ENCODE measurements around the gene PBLD. TPM values are rescaled to one million over a fixed set of nuclear protein-coding genes. Genes with fewer than 3 reads are reported as not detected.
A peak's percentile ranks its signal among the peaks of the same experiment; 100 is the strongest.

Gene PBLD
- total RNA-seq: 1.1 and 1.6 TPM in 2 replicates

GRCh38 chr10:68332259-68333057 lies at the start of gene PBLD:
PBLD (minus strand) TSS chr10:68332928; CDS start chr10:68306844, 26,084 bp downstream.
- H3K9me3 Mint-ChIP-seq: no peaks in the 10 kb centered on the region
- H3K27ac Mint-ChIP-seq: peak within 1 kb of the TSS; percentile 99
- H3K4me1 Mint-ChIP-seq (ENCODE audit: low read depth): peaks cover 74% of the 10 kb centered on the region
- H3K27me3 Mint-ChIP-seq (ENCODE audit: insufficient read depth): peaks cover 1% of the 10 kb centered on the region
- peaks cover 41% of the 10 kb centered on the region for H3K36me3 Mint-ChIP-seq (ENCODE audit: low read depth)
- peak within 1 kb of the TSS; percentile 100 for H3K4me3 Mint-ChIP-seq
- intact Hi-C loops (cut with micrococcal nuclease): loop anchor here (1.0 to 5.0 kb wide), 5 partner anchors 100 to 569 kb away; partner anchors contain the start of genes ATOH7, CCAR1, DDX50 and DNA2
- DNase-seq (ENCODE audit: low spot score): peak; percentile 43

DNA sequence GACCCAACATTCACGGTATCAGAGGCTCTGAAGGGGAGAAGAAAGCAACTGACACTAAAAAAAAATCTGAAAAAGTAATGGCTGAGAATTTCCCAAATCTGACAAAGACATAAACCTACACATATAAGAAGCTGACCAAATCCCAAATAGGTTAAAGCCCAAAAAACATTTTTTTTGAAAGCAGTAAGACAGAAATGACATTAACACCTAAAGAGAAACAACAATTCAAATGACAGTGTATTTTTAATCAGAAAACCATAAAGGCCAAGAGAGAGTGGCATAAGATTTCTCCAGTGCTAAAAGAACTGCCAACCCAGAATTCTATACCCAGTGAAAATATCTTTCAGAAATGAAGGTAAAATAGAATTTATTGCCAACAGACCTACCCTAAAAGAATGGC lies 38.9 kb upstream of the PBLD start:
- H3K9me3 Mint-ChIP-seq: peaks cover 8% of the 10 kb centered on the region
- peaks cover 32% of the 10 kb centered on the region for H3K36me3 Mint-ChIP-seq (ENCODE audit: low read depth)
- H3K4me1 Mint-ChIP-seq (ENCODE audit: low read depth): no peaks in the 10 kb centered on the region
- DNase-seq (ENCODE audit: low spot score): no peak
- H3K4me3 Mint-ChIP-seq: no peak overlapping the region
- no peaks in the 10 kb centered on the region for H3K27me3 Mint-ChIP-seq (ENCODE audit: insufficient read depth)
- H3K27ac Mint-ChIP-seq: no peak overlapping the region
- intact Hi-C loops (cut with micrococcal nuclease): no loop called here

- Mint-ChIP-seq H3K27ac (no peak overlapping the region), H3K27me3 (ENCODE audit: insufficient read depth) (no peaks in the 10 kb centered on the region), H3K4me3 (no peak overlapping the region), H3K36me3 (ENCODE audit: low read depth) (peaks cover 26% of the 10 kb centered on the region), H3K9me3 (peaks cover 4% of the 10 kb centered on the region), H3K4me1 (ENCODE audit: low read depth) (no peaks in the 10 kb centered on the region)
- no peak for DNase-seq (ENCODE audit: low spot score)
- intact Hi-C loops (cut with micrococcal nuclease): no loop called here
Measured at GRCh38 chr10:68367121-68367520, 34.4 kb upstream of the PBLD start.

DNA sequence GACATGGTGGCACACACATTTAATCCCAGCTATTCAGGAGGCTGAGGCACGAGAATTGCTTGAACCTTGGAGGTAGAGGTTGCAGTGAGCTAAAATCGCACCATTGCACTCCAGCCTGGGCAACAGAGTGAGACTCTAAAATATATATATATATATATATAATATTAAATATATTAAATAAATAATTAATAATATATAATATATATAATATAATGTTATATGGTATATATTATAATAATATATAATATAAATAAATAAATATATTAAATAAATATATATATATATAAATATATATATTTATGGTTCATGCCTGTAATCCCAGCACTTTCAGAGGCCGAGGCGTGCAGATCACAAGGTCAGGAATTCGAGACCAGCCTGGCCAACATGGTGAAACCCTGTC lies 33.9 kb upstream of the PBLD start:
- Mint-ChIP-seq H3K27me3 (ENCODE audit: insufficient read depth) (no peaks in the 10 kb centered on the region), H3K9me3 (peaks cover 4% of the 10 kb centered on the region), H3K27ac (no peak overlapping the region), H3K4me1 (ENCODE audit: low read depth) (no peaks in the 10 kb centered on the region), H3K36me3 (ENCODE audit: low read depth) (peaks cover 23% of the 10 kb centered on the region), H3K4me3 (no peak overlapping the region)
- intact Hi-C loops (cut with micrococcal nuclease): no loop called here
- DNase-seq (ENCODE audit: low spot score): no peak

GRCh38 chr10:68365611-68366010 lies 32.9 kb upstream of the PBLD start:
- DNase-seq (ENCODE audit: low spot score): no peak
- Mint-ChIP-seq H3K9me3 (peaks cover 3% of the 10 kb centered on the region), H3K27ac (no peak overlapping the region), H3K4me3 (no peak overlapping the region), H3K36me3 (ENCODE audit: low read depth) (peaks cover 18% of the 10 kb centered on the region), H3K4me1 (ENCODE audit: low read depth) (no peaks in the 10 kb centered on the region), H3K27me3 (ENCODE audit: insufficient read depth) (no peaks in the 10 kb centered on the region)
- intact Hi-C loops (cut with micrococcal nuclease): no loop called here

DNA sequence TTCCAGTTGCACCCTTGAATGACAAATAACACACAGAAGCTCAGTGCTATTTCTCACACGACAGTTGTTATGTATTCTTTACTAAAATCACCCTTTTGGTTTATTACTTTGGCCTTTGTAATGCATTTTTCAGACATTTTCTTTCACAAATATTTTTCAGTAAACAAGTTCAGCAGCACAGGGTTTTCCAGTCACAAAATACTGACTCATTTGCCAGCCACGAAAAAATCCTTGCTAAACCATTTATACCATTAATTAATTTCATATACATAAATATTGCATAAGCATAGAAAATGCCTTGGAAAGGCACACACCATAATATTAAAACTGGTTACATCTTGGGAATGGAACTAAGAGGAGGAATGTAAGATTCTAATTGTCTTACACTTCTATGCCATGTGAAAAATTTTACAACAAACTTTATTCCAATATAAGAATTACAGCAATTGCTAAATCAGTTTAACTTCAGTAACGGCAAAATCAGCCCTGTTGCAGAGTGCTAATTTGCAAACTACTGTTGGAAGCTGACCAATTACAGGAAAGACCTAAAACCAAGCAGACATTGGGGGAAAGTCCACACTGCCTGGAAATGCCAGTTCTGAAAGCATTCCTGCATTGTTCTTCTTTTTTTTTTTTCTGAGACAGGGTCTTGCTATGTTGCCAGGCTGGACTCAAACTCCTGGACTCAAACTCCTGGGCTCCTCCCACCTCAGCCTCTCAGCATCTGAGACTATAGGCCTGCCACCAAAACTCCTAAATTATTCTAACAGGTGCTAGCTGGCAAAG lies 31.6 kb upstream of the PBLD start:
- intact Hi-C loops (cut with micrococcal nuclease): no loop called here
- Mint-ChIP-seq H3K4me3 (no peak overlapping the region), H3K4me1 (ENCODE audit: low read depth) (no peaks in the 10 kb centered on the region), H3K27me3 (ENCODE audit: insufficient read depth) (no peaks in the 10 kb centered on the region), H3K36me3 (ENCODE audit: low read depth) (peaks cover 13% of the 10 kb centered on the region), H3K9me3 (no peaks in the 10 kb centered on the region), H3K27ac (no peak overlapping the region)
- no peak for DNase-seq (ENCODE audit: low spot score)

DNA sequence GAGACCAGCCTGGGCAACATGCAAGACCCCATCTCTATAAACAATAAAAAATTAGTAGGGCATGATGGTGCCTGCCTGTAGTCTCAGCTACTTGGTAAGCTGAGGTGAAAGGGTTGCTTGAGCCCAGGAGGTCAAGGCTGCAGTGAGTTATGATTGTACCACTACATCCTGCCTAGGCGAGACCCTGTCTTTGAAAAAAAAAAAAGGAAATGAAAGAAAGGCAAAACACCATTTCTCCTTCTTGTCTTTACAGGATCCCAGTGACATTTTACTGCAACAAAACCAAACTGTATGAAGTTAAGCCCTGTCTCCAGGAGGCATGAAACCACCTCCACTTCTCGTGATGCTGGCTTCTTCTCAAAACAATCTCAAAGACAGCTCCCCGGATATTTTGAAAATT lies 29.9 kb upstream of the PBLD start:
- H3K27me3 Mint-ChIP-seq (ENCODE audit: insufficient read depth): no peaks in the 10 kb centered on the region
- H3K36me3 Mint-ChIP-seq (ENCODE audit: low read depth): peaks cover 13% of the 10 kb centered on the region
- H3K4me3 Mint-ChIP-seq: no peak overlapping the region
- no peak overlapping the region for H3K27ac Mint-ChIP-seq
- H3K4me1 Mint-ChIP-seq (ENCODE audit: low read depth): no peaks in the 10 kb centered on the region
- no peak for DNase-seq (ENCODE audit: low spot score)
- intact Hi-C loops (cut with micrococcal nuclease): no loop called here
- H3K9me3 Mint-ChIP-seq: no peaks in the 10 kb centered on the region

DNA sequence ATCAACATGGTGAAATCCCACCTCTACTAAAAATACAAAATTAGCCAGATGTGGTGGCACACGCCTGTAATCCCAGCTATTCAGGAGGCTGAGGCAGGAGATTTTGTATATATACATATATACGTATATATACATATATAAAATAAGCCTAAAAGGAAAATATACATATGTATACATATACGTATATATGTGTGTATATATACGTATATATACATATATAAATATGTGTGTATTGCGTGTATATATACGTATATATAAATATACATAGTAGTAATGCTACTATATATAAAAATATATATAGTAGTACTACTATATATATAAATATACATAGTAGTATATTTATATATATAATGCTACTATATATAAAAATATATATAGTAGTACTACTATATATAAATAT lies 26.5 kb upstream of the PBLD start:
- no peak for DNase-seq (ENCODE audit: low spot score)
- Mint-ChIP-seq H3K27ac (no peak overlapping the region), H3K4me3 (no peak overlapping the region), H3K27me3 (ENCODE audit: insufficient read depth) (no peaks in the 10 kb centered on the region), H3K36me3 (ENCODE audit: low read depth) (peaks cover 15% of the 10 kb centered on the region), H3K9me3 (no peaks in the 10 kb centered on the region), H3K4me1 (ENCODE audit: low read depth) (no peaks in the 10 kb centered on the region)
- intact Hi-C loops (cut with micrococcal nuclease): no loop called here

GRCh38 chr10:68353537-68353936 lies 20.8 kb upstream of the PBLD start:
- DNase-seq (ENCODE audit: low spot score): no peak
- Mint-ChIP-seq H3K27me3 (ENCODE audit: insufficient read depth) (no peaks in the 10 kb centered on the region), H3K4me1 (ENCODE audit: low read depth) (no peaks in the 10 kb centered on the region), H3K9me3 (no peaks in the 10 kb centered on the region), H3K4me3 (no peak overlapping the region), H3K36me3 (ENCODE audit: low read depth) (peaks cover 17% of the 10 kb centered on the region), H3K27ac (no peak overlapping the region)
- intact Hi-C loops (cut with micrococcal nuclease): no loop called here

DNA sequence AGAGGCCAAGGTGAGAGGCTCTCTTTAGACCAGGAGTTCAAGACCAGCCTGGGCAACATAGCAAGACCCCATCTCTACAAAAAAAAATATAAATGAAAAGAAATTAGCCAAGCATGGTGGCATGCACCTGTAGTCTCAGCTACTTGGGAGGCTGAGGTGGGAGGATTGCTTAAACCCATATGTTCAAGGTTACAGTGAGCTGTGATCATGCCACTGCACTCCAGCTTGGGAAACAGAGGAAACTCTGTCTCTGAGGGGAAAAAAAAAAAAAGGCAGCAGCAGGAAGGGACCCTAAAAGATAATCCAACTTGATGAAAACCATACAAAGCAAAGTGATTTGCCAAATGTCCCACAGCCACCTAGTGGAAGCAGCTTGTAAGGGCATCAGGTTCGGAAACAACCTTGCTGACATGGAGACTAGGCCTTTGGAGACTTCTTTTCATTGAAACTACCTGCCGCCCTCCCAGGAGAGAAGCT lies 15.6 kb upstream of the PBLD start:
- intact Hi-C loops (cut with micrococcal nuclease): loop anchor here (1.0 to 10.0 kb wide), 5 partner anchors 14 to 493 kb away; no protein-coding TSS in a partner anchor
- DNase-seq (ENCODE audit: low spot score): peak; percentile 10
- H3K36me3 Mint-ChIP-seq (ENCODE audit: low read depth): peaks cover 42% of the 10 kb centered on the region
- H3K27me3 Mint-ChIP-seq (ENCODE audit: insufficient read depth): no peaks in the 10 kb centered on the region
- peak overlapping the region; percentile 13 for H3K27ac Mint-ChIP-seq
- no peak overlapping the region for H3K4me3 Mint-ChIP-seq
- peaks cover 17% of the 10 kb centered on the region for H3K4me1 Mint-ChIP-seq (ENCODE audit: low read depth)
- no peaks in the 10 kb centered on the region for H3K9me3 Mint-ChIP-seq

DNA sequence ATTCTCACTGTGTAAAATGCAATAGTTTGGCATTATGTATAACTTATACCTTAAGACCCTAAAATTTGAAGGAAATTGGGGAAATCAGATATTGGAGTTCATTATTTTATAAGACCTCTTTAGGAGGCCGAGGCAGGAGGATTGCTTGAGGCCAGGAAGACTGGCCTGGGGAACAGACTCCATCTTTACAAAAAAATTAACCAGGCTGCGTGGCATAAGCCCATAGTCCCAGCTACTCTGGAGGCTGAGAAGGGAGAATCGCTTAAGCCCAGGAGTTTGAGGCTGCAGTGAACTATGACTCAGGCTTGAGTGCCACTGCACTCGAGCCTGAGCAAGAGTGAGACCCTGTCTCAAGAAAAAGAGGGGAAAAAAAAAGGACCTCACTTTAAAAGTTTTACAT lies 14.0 kb upstream of the PBLD start:
- DNase-seq (ENCODE audit: low spot score): no peak
- Mint-ChIP-seq H3K27me3 (ENCODE audit: insufficient read depth) (no peaks in the 10 kb centered on the region), H3K27ac (peak overlapping the region; percentile 52), H3K36me3 (ENCODE audit: low read depth) (peaks cover 46% of the 10 kb centered on the region), H3K4me1 (ENCODE audit: low read depth) (peaks cover 25% of the 10 kb centered on the region), H3K9me3 (no peaks in the 10 kb centered on the region), H3K4me3 (no peak overlapping the region)
- intact Hi-C loops (cut with micrococcal nuclease): loop anchor here (10.0 kb wide), 1 partner anchor 408 kb away; no protein-coding TSS in a partner anchor

DNA sequence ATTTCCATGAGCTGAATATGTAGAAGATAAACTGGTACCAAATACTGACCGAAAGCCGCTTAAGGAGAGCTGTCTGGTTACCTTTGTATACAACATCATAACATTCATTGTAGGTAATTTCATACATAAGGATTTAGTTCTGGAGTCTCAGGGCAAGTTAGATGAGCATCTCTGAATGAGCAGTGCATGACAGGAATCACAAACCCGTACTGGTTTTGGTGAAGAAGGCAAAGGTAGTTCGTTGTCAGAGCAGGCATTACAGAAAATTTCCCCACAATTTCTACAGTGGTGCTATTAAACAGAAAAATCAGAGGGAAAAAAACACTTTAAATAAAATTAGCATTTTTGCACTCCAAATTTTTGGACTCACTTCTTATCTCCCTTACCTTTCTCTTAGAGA lies 12.9 kb upstream of the PBLD start:
- peaks cover 30% of the 10 kb centered on the region for H3K4me1 Mint-ChIP-seq (ENCODE audit: low read depth)
- H3K36me3 Mint-ChIP-seq (ENCODE audit: low read depth): peaks cover 56% of the 10 kb centered on the region
- no peaks in the 10 kb centered on the region for H3K27me3 Mint-ChIP-seq (ENCODE audit: insufficient read depth)
- no peaks in the 10 kb centered on the region for H3K9me3 Mint-ChIP-seq
- no peak for DNase-seq (ENCODE audit: low spot score)
- H3K4me3 Mint-ChIP-seq: no peak overlapping the region
- intact Hi-C loops (cut with micrococcal nuclease): loop anchor here (10.0 kb wide), 1 partner anchor 409 kb away; no protein-coding TSS in a partner anchor
- H3K27ac Mint-ChIP-seq: peak overlapping the region; percentile 3

Measured in activated T-helper 1 cell treated with anti-CD3 and anti-CD28 coated beads, Interleukin-12 subunit alpha, Interleukin-12 subunit beta, Interleukin-2, Interleukin-4 antibody, amounts not matched to agents 30 ng/mL and 10 ng/mL and 1 ng/mL, durations not matched to agents 14 hours and 24 hours and 36 hours (primary cell).